ENCODE data around the gene SLC30A7. TPM values are rescaled to one million over a fixed set of nuclear protein-coding genes. Genes with fewer than 3 reads are reported as not detected.
"Not testable (repeated sequence)": the region's sequence is repeated elsewhere in the genome, so short reads cannot be mapped to it uniquely, and the experiment has no call there.

The SLC30A7 gene
- total RNA-seq: 10 to 100 TPM; 40.0 to 43.4 TPM

- Mint-ChIP-seq H3K4me1 (ENCODE audit: low read depth) (peaks cover 40% of the 10 kb centered on the region), H3K36me3 (peaks cover 41% of the 10 kb centered on the region), H3K27me3 (no peaks in the 10 kb centered on the region), H3K4me3 (peak within 1 kb of the TSS; percentile 99), H3K27ac (peak within 1 kb of the TSS; percentile 100), H3K9me3 (peaks cover 5% of the 10 kb centered on the region)
- intact Hi-C loops (cut with micrococcal nuclease): loop anchor here (1.0 to 10.0 kb wide), 11 partner anchors 31 to 857 kb away; partner anchors contain the start of genes CDC14A, DPH5 and RTCA
- ChIA-PET POLR2A (interaction anchor here (0.5 to 1.9 kb wide), 14 partner anchors 10 to 858 kb away, joined by 3 to 15 read pairs (median 4); a partner anchor contains a TSS), CTCF (interaction anchor here (0.9 to 5.7 kb wide), 9 partner anchors 10 to 762 kb away, joined by 3 to 31 read pairs (median 4); partner anchors contain the start of gene TRMT13)
- peak; percentile 98 for DNase-seq
Measured at GRCh38 chr1:100895540-100896480, at the start of gene SLC30A7. Gene SLC30A7, plus strand, starts transcription at chr1:100896090. Its CDS starts 173 bp downstream, at chr1:100896263.

GRCh38 chr1:100847361-100848082 is 48.4 kb upstream of the SLC30A7 start:
- Mint-ChIP-seq H3K27ac (no peak overlapping the region), H3K36me3 (no peaks in the 10 kb centered on the region), H3K9me3 (no peaks in the 10 kb centered on the region), H3K4me3 (no peak overlapping the region), H3K4me1 (ENCODE audit: low read depth) (no peaks in the 10 kb centered on the region), H3K27me3 (peaks cover 30% of the 10 kb centered on the region)
- ChIA-PET CTCF (interaction anchor here (1.1 to 2.5 kb wide), 2 partner anchors 11 to 21 kb away, joined by 3 to 8 read pairs; no protein-coding TSS in a partner anchor), POLR2A (no interaction called here)
- no peak for DNase-seq
- intact Hi-C loops (cut with micrococcal nuclease): no loop called here

- intact Hi-C loops (cut with micrococcal nuclease): no loop called here
- CTCF ChIA-PET: no interaction called here
- Mint-ChIP-seq H3K36me3 (no peaks in the 10 kb centered on the region), H3K4me3 (no peak overlapping the region), H3K4me1 (ENCODE audit: low read depth) (no peaks in the 10 kb centered on the region), H3K27me3 (peaks cover 20% of the 10 kb centered on the region), H3K27ac (no peak overlapping the region), H3K9me3 (no peaks in the 10 kb centered on the region)
- no peak for DNase-seq
- POLR2A ChIA-PET: no interaction called here
Measured at GRCh38 chr1:100851726-100852125, 44.2 kb upstream of the SLC30A7 start.

- no peaks in the 10 kb centered on the region for H3K9me3 Mint-ChIP-seq
- CTCF ChIA-PET: interaction anchor here (1.0 kb wide), 1 partner anchor 1046 kb away, joined by 3 read pairs; no protein-coding TSS in a partner anchor
- H3K27me3 Mint-ChIP-seq: peaks cover 16% of the 10 kb centered on the region
- H3K4me1 Mint-ChIP-seq (ENCODE audit: low read depth): no peaks in the 10 kb centered on the region
- POLR2A ChIA-PET: no interaction called here
- intact Hi-C loops (cut with micrococcal nuclease): no loop called here
- H3K27ac Mint-ChIP-seq: no peak overlapping the region
- no peak for DNase-seq
- no peaks in the 10 kb centered on the region for H3K36me3 Mint-ChIP-seq
- H3K4me3 Mint-ChIP-seq: no peak overlapping the region
Measured at GRCh38 chr1:100852976-100853375, 42.9 kb upstream of the SLC30A7 start.

GRCh38 chr1:100855116-100855515 is 40.8 kb upstream of the SLC30A7 start:
- H3K27me3 Mint-ChIP-seq; DNase-seq; H3K9me3 Mint-ChIP-seq; intact Hi-C loops (cut with micrococcal nuclease); POLR2A ChIA-PET; H3K36me3 Mint-ChIP-seq; H3K4me3 Mint-ChIP-seq; H3K4me1 Mint-ChIP-seq (ENCODE audit: low read depth); CTCF ChIA-PET; H3K27ac Mint-ChIP-seq: not testable (repeated sequence)

GRCh38 chr1:100860397-100860991 is 35.4 kb upstream of the SLC30A7 start:
- peaks cover 2% of the 10 kb centered on the region for H3K27me3 Mint-ChIP-seq
- no peak overlapping the region for H3K27ac Mint-ChIP-seq
- no peaks in the 10 kb centered on the region for H3K36me3 Mint-ChIP-seq
- no peaks in the 10 kb centered on the region for H3K4me1 Mint-ChIP-seq (ENCODE audit: low read depth)
- H3K4me3 Mint-ChIP-seq: no peak overlapping the region
- ChIA-PET POLR2A (no interaction called here), CTCF (interaction anchor here (1.8 kb wide), 1 partner anchor 8 kb away, joined by 7 read pairs; no protein-coding TSS in a partner anchor)
- DNase-seq: no peak
- intact Hi-C loops (cut with micrococcal nuclease): no loop called here
- H3K9me3 Mint-ChIP-seq: no peaks in the 10 kb centered on the region

- DNase-seq: no peak
- H3K4me3 Mint-ChIP-seq: no peak overlapping the region
- H3K9me3 Mint-ChIP-seq: no peaks in the 10 kb centered on the region
- H3K4me1 Mint-ChIP-seq (ENCODE audit: low read depth): no peaks in the 10 kb centered on the region
- peaks cover 2% of the 10 kb centered on the region for H3K27me3 Mint-ChIP-seq
- no peak overlapping the region for H3K27ac Mint-ChIP-seq
- POLR2A ChIA-PET: no interaction called here
- H3K36me3 Mint-ChIP-seq: no peaks in the 10 kb centered on the region
- CTCF ChIA-PET: no interaction called here
- intact Hi-C loops (cut with micrococcal nuclease): no loop called here
Measured at GRCh38 chr1:100861379-100861778, 34.5 kb upstream of the SLC30A7 start.

GRCh38 chr1:100862591-100862990 is 33.3 kb upstream of the SLC30A7 start:
- no peak for DNase-seq
- Mint-ChIP-seq H3K4me1 (ENCODE audit: low read depth) (no peaks in the 10 kb centered on the region), H3K27ac (no peak overlapping the region), H3K4me3 (no peak overlapping the region), H3K36me3 (no peaks in the 10 kb centered on the region), H3K27me3 (peaks cover 2% of the 10 kb centered on the region), H3K9me3 (no peaks in the 10 kb centered on the region)
- CTCF ChIA-PET: interaction anchor here (1.1 to 2.5 kb wide), 3 partner anchors 11 to 402 kb away, joined by 3 to 9 read pairs (median 7); no protein-coding TSS in a partner anchor
- POLR2A ChIA-PET: no interaction called here
- intact Hi-C loops (cut with micrococcal nuclease): no loop called here

- Mint-ChIP-seq H3K4me3 (no peak overlapping the region), H3K36me3 (no peaks in the 10 kb centered on the region), H3K4me1 (ENCODE audit: low read depth) (no peaks in the 10 kb centered on the region), H3K27me3 (no peaks in the 10 kb centered on the region), H3K27ac (no peak overlapping the region), H3K9me3 (no peaks in the 10 kb centered on the region)
- DNase-seq: no peak
- CTCF ChIA-PET: interaction anchor here (0.9 to 4.4 kb wide), 4 partner anchors 10 to 405 kb away, joined by 4 to 116 read pairs (median 13); no protein-coding TSS in a partner anchor
- intact Hi-C loops (cut with micrococcal nuclease): loop anchor here (1.0 to 2.0 kb wide), 2 partner anchors 323 to 1058 kb away; no protein-coding TSS in a partner anchor
- POLR2A ChIA-PET: no interaction called here
Measured at GRCh38 chr1:100866041-100866900, 29.6 kb upstream of the SLC30A7 start.

GRCh38 chr1:100866901-100867206 is 29.0 kb upstream of the SLC30A7 start:
- intact Hi-C loops (cut with micrococcal nuclease): loop anchor here (1.0 to 2.0 kb wide), 2 partner anchors 324 to 1059 kb away; no protein-coding TSS in a partner anchor
- POLR2A ChIA-PET: no interaction called here
- CTCF ChIA-PET: interaction anchor here (0.9 to 4.4 kb wide), 4 partner anchors 10 to 406 kb away, joined by 4 to 116 read pairs (median 13); no protein-coding TSS in a partner anchor
- Mint-ChIP-seq H3K9me3 (no peaks in the 10 kb centered on the region), H3K27me3 (no peaks in the 10 kb centered on the region), H3K4me1 (ENCODE audit: low read depth) (no peaks in the 10 kb centered on the region), H3K36me3 (no peaks in the 10 kb centered on the region), H3K4me3 (no peak overlapping the region), H3K27ac (no peak overlapping the region)
- no peak for DNase-seq
